RWPE1 (cell line): ENCODE results near the gene KCNG4.
A peak's percentile ranks its signal among the peaks of the same experiment; 100 is the strongest.

Experiments
- CTCF ChIA-PET: fragments of 350-600 bp; sonication (Branson Sonifier 250); formaldehyde crosslinking; extraction: SDS; loops from one replicate; lab custom pipeline; 2021; lab: Yijun Ruan, JAX
- POLR2A ChIA-PET: fragments of 400-600 bp; formaldehyde crosslinking; extraction: SDS; loops from one replicate; lab custom pipeline; 2020; ENCODE audit warnings: antibody characterized with exemption; ENCODE audit not compliant: low non-redundant PET; lab: Yijun Ruan, JAX
- DNase-seq: peaks from one replicate; pipeline ENCODE4 v3.0.0; 2012; ENCODE audit warnings: low spot score
- H3K27ac ChIP-seq: fragments of 450-650 bp; 2 replicates; pipeline ENCODE4 v1.5.1; 2017
- TF ChIP-seq, protein P1 (sequence below): fragments of 450-650 bp; conservative IDR thresholded peaks from 2 replicates; pipeline ENCODE4 v1.5.1; 2017; ENCODE audit warnings: low read depth, mild to moderate bottlenecking

The KCNG4 gene

DNA sequence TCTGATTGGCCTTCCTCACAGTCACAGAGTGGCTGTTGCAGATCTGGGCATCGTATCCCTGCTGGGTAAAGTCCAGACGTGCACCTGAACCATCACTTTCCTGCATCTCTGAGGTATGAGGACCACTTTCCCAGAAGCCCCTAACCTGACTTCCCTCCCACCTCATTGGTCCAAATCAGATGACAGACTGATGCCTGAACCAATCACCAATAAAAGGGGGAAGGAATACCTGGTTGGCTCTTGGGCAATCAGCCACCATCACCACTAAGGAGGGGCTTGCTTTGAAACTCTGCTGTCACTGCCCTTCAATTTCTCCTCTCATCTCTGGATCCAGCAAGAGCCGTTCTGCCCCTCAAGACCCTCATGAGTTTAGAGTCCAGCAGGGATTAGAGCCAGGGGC is 41.3 kb upstream of the KCNG4 start:
- ChIA-PET CTCF (no interaction called here), POLR2A (no interaction called here)
- H3K27ac ChIP-seq, result no peak overlapping the region
- TF ChIP-seq, protein P1, sequence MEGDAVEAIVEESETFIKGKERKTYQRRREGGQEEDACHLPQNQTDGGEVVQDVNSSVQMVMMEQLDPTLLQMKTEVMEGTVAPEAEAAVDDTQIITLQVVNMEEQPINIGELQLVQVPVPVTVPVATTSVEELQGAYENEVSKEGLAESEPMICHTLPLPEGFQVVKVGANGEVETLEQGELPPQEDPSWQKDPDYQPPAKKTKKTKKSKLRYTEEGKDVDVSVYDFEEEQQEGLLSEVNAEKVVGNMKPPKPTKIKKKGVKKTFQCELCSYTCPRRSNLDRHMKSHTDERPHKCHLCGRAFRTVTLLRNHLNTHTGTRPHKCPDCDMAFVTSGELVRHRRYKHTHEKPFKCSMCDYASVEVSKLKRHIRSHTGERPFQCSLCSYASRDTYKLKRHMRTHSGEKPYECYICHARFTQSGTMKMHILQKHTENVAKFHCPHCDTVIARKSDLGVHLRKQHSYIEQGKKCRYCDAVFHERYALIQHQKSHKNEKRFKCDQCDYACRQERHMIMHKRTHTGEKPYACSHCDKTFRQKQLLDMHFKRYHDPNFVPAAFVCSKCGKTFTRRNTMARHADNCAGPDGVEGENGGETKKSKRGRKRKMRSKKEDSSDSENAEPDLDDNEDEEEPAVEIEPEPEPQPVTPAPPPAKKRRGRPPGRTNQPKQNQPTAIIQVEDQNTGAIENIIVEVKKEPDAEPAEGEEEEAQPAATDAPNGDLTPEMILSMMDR, result no peak
- peak; percentile 57 for DNase-seq

DNA sequence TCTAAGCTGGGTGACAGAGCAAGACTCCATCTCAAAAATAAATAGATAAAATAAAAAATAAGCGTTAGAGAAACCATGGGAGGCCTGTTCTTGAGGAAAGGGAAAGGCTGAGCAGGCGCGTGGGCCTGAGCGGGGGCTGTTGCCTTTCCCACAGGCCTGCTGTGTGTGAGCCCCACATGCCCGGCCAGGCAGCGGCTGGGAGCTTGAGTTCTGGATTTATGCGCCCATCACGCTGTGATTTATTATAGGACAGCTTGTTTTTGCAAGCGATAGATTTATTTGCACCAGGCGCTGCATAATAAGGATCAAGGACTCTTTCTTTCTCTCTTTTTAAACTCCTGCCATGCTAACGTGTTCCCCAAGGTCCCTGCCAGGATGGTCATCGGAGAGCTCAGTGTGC is 40.1 kb upstream of the KCNG4 start:
- H3K27ac ChIP-seq, result no peak overlapping the region
- DNase-seq, result no peak
- TF ChIP-seq, protein P1, result no peak
- CTCF ChIA-PET, result no interaction called here
- POLR2A ChIA-PET, result no interaction called here

DNA sequence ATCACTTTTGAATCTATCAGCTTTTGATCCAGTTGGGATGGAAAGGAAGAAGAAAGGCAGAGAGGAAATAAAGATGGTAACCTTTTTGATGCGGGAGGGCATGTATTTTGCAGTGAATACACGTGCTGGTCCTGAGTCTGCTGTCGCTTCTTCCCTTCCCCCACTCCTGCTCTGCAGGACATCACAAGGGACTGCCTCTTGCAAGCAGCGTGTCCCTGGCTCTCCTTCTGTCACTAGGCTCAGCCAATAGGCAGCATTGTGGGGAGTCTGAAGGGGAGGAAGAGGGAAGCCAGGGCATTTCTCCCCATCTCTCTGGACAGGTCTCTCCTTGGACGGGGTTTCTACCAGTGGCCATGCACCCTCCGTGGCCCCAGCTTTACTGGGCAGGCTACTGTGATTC is 39.2 kb upstream of the KCNG4 start:
- CTCF ChIA-PET, result no interaction called here
- DNase-seq, result no peak
- POLR2A ChIA-PET, result no interaction called here
- TF ChIP-seq, protein P1, result no peak
- no peak overlapping the region for H3K27ac ChIP-seq

DNA sequence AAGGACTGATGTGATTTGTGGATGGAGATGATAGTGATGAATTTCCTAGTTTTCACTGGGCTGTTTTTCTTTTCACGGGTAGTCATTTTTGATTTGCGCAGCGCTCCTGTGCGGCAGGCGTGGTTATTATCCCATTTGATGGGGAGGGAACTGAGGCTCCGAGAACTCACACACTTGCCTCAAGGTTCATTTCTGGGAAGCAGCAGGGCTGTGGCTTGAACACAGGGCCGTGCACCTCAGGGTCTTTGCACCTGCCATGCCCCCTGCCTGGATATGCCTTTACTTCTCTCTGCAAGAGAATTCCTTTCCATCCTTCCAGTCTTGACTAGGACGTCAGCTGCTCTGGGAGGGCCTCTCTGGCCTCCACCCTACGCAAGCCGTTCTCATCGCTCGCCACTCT is 38.5 kb upstream of the KCNG4 start:
- TF ChIP-seq, protein P1, result no peak
- H3K27ac ChIP-seq, result no peak overlapping the region
- ChIA-PET CTCF (interaction anchor here (1.7 kb wide), 1 partner anchor 203 kb away, joined by 9 read pairs; no protein-coding TSS in a partner anchor), POLR2A (no interaction called here)
- no peak for DNase-seq

DNA sequence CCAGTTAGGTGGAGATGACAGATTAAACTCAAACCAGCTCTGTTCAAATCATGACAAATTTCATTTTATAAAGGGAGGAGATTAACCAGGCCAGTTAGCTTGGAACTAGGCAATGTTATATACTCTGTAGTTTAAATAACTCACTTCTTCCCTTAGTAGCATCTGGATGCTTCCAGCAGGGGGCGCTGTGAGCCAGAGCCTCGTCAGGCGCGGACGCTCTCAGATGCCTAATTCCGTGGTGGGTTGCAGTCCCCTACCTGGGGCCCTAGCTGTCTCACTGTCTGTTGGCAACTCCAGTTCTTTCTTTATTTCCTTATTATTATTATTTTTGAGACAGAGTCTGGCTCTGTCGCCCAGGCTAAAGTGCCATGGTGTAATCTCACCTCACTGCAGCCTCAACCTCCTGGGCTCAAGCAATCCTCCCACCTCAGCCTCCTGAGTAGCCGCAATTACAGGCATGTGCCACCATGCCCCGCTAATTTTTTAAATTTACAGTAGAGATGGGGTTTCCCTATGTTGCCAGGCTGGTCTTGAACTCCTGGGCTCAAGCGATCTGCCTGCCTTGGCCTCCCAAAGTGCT is 37.5 kb upstream of the KCNG4 start:
- CTCF ChIA-PET, result interaction anchor here (0.5 to 1.7 kb wide), 19 partner anchors 9 to 229 kb away, joined by 3 to 13 read pairs (median 4); no protein-coding TSS in a partner anchor
- POLR2A ChIA-PET, result no interaction called here
- DNase-seq, result peak; percentile 44
- H3K27ac ChIP-seq, result no peak overlapping the region
- TF ChIP-seq, protein P1, result peak; percentile 75

DNA sequence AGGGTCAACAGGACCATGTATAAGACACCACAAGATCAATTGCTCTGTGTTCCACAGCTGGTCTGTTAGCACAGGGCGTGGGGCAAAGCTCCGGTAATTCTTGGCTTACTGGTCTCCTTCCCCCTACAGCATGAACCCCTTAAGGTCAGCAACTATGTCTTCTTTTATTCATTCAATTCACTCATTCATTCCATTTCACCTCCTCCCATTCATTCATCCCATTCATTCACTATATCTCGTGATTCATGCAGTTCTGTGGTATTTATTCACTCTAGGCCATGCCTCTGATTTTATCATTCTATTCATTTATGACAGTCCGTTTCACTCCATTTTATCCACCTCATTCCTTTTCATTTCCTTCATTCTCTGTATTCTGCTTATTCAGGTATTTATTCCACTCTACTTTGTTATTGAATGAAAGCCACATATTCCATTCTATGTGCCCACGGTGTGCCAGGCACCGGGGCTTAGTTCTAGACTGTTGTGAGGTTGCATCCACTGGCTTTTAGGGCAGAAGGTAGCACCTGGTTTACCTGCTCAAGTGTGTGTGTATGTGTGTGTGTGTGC is 35.9 kb upstream of the KCNG4 start:
- POLR2A ChIA-PET, result no interaction called here
- CTCF ChIA-PET, result no interaction called here
- DNase-seq, result no peak
- H3K27ac ChIP-seq, result no peak overlapping the region
- TF ChIP-seq, protein P1, result no peak
